ENCODE measurements around the gene OBP2B.

GRCh38 chr9:133195029-133195428 is 14.0 kb downstream of the OBP2B start:
- TF ChIP-seq, protein P1, sequence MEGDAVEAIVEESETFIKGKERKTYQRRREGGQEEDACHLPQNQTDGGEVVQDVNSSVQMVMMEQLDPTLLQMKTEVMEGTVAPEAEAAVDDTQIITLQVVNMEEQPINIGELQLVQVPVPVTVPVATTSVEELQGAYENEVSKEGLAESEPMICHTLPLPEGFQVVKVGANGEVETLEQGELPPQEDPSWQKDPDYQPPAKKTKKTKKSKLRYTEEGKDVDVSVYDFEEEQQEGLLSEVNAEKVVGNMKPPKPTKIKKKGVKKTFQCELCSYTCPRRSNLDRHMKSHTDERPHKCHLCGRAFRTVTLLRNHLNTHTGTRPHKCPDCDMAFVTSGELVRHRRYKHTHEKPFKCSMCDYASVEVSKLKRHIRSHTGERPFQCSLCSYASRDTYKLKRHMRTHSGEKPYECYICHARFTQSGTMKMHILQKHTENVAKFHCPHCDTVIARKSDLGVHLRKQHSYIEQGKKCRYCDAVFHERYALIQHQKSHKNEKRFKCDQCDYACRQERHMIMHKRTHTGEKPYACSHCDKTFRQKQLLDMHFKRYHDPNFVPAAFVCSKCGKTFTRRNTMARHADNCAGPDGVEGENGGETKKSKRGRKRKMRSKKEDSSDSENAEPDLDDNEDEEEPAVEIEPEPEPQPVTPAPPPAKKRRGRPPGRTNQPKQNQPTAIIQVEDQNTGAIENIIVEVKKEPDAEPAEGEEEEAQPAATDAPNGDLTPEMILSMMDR (IDR thresholded peaks at IDR 0.05), result no peak
- no peak for TF ChIP-seq POLR2A (IDR thresholded peaks at IDR 0.05)
- TF ChIP-seq EP300 (IDR thresholded peaks at IDR 0.05), result no peak
